Lung microvascular endothelial cell (primary cell): ENCODE results near the gene HMG20B. TPM values are rescaled to one million over a fixed set of nuclear protein-coding genes. Genes with fewer than 3 reads are reported as not detected.
"Not testable (repeated sequence)": the region's sequence is repeated elsewhere in the genome, so short reads cannot be mapped to it uniquely, and the experiment has no call there.

Source experiments
- DNase-seq, 2 donors: peaks; one replicate each; pipeline versions ENCODE4 v3.0.0 to v3.0.0-alpha.2; 2010; ENCODE audit warnings: low read depth in 2 of 2
- total RNA-seq: library from RNA; depleted of rRNA; stranded (reverse); fragments of >200 nt; gene quantifications from 2 replicates; pipeline ENCODE4 v1.2.1, GENCODE V29; 2014

The HMG20B gene
- total RNA-seq = 59.1 and 60.5 TPM in 2 replicates

DNA sequence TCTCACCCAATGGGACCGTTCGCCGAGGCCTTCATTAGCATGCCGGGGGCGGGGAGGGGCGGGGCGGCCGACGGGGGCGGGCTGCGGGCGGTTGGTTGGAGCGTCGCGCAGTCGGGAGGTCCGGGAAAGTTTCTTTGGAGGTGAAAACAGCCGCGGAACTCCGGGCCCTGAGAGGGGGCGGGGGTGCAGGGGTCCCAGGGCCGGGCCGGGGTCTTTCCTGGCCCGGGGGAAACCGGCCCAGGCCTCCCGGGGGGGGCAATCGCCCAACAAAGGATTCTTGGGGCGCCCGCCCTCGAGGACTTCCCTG lies at the start of gene HMG20B:
Gene HMG20B, plus strand, starts transcription at position 90 of the 307 bp plus-strand sequence. CDS start 366 bp downstream, outside the sequence.
- DNase-seq = no peak

DNA sequence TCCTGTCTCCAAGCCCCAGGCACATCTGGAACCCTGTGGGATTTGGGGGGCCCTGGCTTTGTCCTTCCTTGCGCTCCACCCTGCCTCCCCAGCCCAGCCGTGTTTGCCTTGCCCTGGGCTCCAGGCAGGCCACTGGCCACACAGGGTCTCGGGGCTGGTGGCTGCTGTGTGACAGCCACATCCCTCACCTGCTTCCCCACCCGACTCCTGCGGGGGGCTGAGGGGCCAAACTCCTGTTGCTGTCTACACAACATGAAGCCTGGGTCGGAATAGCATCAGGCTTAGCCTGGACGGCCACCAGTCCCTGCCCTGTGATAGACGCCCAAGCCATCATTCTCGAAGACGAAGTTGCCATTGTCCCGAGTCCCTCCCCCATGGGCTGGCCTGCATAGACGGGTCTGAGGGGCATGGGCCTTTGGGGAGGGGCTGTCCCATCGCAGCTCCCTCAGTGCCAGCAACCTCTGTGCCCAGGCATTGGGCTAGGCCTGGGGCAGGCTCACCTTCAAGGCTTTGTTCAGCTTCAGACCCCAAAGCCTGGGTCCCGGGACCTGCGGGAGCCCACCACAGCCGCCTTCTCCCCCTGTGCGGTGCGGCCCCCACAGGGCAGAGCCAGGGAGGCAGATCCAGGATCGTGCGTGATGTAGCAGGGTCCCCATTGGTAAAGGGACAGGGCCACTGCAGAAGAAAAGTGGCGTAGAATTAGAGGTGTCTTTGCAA lies 49.2 kb upstream of the HMG20B start:
- no peak for DNase-seq

DNA sequence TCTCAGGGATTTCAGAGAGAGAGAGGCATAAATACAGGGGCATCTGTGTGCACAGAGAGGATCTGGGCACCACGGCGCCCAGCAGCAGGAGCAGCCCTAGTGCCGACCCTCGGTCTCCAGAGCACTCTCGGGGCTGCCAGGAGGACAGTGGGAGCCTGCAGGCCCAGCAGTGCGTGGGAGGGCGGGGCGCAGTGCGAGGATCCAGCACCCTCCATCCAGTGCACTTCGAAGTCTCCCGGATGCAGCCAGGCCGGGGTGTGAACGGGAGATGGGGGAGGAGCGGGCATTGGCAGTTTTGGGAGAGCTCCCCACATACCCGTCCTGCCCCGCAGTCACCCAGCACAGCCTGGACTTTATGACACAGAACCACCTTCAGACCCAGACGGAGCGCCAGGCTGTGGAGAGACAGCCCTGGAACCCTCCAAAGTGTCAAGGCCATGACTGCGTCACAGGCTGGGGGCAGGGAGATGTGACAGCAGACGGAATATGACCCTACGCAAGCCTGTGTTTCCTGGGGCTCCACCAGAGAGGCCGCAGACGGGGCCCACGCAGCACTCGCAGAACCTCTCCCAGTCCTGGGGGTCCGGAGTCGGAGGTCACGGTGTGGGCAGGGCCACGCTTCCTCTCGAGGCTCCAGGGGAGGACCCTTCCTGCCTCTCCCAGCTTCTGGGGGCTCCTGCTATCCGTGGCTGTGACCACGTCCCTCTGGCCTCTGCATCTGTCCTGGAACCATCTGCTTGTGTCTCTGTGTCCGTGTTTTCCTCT lies 48.5 kb upstream of the HMG20B start:
- no peak for DNase-seq

DNA sequence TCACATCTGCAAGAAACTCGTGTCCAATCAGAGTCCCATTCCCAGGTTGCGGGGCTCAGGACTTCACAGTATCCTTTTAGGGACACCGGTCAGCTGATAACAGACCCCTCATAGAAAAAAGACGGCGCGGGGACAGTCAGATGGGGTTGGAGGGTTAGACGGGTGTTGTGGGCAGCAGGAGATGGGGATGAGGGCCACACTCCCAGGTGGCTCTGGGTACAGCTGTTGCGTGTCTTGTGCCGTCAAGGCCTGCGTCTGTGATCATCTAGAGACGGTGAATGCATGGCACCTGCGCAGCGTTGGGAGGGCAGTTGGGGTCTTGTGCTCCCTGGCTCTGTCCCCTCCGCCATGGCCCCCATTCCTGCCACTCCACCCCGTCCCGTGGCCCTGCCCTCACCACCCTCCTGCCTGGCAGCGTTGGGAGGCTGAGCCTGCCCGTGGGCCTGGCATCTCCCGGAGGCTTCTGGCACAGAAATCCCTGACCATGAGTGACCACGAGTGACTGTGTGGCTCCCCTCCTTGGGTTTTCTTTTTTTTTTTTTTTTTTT lies 47.8 kb upstream of the HMG20B start:
- no peak for DNase-seq

DNA sequence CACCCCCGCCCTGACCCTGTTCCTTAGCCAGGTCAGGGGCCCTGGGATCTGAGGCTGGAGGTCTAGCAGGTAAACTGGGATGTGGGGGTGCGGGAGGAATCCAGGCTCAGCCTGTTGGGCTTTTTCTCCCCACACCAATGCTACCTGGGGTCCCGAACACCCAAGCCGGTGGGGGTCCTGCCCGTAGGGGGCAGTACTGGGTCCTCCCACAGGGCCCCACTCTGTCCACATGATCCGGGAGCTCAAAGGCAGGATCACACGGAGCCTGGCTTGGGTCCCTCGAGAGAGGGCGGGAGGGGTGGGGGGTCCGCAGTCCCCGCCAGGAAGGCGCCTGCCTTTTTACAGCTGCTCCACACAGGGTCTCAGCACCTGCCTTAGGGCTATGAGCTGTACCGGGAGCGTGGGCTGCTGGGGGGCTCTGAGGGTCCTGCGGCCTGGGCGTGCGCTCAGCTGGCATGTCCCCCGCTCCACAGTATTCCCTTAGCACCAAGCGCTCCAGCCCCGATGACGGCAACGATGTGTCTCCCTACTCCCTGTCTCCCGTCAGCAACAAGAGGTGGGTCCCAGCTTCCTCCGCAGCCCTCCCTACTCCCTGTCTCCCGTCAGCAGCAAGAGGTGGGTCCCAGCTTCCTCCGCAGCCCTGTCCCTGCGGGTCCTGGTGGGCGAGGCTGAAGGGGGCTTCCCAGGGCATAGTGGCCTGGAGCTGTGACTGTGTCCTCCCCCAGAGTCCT lies 46.1 kb upstream of the HMG20B start:
- no peak for DNase-seq

DNA sequence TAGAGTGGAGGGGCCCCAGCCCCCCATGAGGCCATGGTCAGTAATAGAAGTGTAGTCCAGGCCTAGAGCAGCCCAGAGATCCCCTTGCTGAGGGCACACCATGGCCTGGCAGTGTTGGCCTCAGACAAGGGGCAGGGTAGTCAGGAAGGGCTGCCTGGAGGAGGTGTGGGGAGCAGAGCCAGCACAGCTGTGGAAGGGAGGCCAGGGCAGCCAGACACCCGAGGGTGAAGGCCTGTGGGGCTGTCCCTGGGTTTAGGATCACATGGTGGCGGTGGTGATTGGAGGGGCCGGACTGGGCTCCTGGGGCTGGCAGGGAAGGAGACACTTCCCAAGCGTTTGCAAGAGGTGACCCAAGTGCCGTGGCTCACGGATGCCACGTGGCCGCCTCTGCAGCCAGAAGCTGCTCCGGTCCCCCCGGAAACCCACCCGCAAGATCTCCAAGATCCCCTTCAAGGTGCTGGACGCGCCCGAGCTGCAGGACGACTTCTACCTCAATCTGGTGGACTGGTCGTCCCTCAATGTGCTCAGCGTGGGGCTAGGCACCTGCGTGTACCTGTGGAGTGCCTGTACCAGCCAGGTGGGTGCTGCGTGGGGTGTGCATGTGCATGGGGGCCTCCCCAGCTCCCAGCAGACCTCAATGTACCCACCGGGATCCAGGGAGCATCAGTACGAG lies 45.4 kb upstream of the HMG20B start:
- no peak for DNase-seq

DNA sequence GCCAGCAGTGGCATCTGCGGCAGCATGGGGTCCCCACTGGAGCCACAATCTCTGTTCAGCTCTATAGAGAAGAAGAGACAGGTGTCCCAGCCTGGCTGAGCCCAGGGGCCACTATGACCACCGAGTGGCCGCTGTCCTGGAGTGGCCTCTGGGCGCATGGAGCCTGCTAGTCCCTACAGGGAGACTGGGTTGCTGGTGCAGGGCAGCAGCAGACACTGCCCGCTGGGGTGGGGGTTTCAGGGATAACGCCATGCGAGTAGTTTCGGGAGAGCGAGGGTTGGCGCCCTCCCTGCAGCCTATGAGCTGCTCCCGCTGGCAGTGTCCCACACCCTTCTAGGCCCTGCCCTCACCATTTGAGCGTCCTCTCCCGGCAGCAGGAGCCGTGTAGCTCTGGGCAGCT lies 44.7 kb upstream of the HMG20B start:
- no peak for DNase-seq

DNA sequence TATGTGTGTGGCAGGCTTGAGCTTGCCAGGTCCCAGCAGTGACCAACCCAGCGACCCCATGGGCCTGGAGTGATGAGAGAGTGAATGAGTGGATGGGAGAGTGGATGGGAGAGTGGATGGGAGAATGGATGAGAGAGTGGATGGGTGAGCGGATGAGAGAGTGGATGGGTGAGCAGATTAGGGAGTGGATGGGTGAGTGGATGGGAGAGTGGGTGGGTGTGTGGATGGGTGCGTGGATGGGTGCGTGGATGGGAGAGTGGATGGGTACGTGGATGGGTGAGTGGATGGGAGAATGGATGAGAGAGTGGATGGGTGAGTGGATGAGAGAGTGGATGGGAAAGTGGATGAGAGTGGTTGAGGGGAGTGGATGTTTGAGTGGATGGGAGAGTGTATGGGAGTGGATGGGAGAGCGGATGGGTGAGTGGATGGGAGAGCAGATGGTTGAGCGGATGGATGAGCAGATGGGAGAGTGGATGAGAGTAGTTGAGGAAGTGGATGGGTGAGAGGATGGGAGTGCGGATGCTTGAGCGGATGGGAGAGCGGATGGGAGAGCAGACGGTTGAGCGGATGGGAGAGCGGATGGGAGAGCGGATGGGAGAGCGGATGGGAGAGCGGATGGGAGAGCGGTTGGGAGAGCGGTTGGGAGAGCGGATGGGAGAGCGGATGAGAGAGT lies 44.1 kb upstream of the HMG20B start:
- DNase-seq = no peak

DNA sequence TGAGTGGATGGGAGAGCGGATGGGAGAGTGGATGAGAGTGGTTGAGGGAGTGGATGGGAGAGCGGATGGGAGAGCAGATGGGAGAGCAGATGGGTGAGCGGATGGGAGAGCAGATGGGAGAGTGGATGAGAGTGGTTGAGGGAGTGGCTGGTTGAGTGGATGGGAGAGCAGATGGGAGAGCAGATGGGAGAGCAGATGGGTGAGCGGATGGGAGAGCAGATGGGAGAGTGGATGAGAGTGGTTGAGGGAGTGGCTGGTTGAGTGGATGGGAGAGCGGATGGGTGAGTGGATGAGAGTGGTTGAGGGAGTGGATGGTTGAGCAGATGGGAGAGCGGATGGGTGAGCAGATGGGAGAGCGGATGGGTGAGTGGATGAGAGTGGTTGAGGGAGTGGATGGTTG lies 43.4 kb upstream of the HMG20B start:
- DNase-seq = not testable (repeated sequence)

DNA sequence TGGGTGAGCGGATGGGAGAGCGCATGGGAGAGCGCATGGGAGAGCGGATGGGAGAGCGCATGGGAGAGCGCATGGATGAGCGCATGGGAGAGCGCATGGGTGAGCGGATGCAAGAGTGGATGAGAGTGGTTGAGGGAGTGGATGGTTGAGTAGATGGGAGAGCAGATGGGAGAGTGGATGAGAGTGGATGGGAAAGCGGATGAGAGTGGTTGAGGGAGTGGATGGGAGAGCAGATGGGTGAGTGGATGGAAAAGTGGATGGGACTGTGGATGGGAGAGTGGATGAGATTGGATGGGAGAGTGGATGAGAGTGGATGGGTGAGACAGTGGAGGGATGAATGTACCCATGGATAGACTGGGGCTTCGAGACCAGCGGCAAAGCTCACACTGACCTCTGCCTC lies 42.4 kb upstream of the HMG20B start:
- no peak for DNase-seq

DNA sequence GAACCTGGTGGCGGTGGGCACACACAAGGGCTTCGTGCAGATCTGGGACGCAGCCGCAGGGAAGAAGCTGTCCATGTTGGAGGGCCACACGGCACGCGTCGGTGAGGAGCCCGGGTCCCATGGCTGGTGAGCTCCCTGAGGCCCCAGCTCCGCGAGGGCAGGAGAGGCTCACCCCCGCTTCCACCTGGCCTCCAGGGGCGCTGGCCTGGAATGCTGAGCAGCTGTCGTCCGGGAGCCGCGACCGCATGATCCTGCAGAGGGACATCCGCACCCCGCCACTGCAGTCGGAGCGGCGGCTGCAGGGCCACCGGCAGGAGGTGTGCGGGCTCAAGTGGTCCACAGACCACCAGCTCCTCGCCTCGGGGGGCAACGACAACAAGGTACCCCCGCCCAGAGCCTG lies 41.0 kb upstream of the HMG20B start:
- no peak for DNase-seq

DNA sequence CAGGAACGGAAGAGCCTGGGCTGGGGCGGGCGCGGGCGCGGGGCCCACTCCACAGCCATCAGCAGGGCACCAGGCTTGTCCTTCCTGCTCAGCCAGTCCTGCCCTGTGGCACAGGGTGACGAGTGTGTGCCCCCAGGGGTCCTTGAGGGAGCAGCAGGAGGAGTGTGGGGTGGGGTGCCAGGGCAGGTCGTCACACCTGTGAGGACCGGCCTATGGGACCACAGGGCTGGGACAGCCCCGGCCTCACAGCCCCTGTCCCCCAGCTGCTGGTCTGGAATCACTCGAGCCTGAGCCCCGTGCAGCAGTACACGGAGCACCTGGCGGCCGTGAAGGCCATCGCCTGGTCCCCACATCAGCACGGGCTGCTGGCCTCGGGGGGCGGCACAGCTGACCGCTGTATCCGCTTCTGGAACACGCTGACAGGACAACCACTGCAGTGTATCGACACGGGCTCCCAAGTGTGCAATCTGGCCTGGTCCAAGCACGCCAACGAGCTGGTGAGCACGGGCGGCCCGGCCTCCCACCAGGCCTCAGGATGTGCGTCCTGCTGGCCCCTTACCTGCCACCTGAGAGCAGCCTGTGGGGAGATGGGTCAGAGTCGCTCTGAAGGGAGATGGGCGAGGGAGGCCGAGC lies 40.5 kb upstream of the HMG20B start:
- DNase-seq = no peak

DNA sequence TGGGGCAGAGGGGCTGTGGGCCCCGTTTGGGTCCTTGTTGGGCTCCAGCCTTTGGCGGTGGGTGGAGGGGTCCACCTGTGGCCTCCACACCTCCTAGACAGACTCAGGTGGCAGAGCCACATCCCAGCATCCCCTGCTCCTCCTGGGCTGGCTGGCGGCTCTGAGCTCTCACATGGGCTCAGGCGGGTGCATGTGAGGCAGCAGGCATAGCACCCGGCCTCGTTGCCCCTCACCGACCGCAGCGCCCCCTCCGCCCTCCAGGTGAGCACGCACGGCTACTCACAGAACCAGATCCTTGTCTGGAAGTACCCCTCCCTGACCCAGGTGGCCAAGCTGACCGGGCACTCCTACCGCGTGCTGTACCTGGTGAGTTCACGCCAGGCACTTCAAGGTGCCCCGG lies 39.7 kb upstream of the HMG20B start:
- no peak for DNase-seq

DNA sequence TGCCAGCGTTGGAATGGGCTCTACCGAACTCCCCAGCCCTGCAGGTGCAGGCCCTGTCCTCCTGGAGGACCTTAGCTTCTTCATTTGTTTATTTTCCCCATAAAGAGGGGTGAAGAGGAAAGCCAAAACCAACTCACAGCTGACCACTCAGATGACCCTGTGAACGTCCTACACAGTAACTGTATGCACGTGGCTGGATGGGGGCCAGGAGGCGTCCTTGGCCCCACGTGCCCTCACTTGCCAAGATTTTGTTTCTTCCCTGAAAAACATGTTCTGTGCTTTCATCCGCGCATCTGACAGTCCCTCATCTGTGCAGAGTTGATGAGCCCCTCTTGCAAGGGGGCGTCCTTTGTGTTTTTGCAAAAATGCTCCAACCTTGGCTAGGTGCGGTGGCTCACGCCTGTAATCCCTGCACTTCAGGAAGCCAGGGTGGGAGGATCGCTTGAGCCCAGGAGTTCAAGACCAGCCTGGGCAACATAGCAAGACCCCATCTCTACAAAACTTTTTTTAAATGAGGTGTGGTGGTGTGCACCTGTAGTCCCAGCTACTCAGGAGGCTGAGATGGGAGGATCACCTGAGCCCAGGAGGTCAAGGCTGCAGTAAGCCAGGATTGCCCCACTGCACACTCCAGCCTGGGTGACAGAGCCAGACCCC lies 39.1 kb upstream of the HMG20B start:
- no peak for DNase-seq

DNA sequence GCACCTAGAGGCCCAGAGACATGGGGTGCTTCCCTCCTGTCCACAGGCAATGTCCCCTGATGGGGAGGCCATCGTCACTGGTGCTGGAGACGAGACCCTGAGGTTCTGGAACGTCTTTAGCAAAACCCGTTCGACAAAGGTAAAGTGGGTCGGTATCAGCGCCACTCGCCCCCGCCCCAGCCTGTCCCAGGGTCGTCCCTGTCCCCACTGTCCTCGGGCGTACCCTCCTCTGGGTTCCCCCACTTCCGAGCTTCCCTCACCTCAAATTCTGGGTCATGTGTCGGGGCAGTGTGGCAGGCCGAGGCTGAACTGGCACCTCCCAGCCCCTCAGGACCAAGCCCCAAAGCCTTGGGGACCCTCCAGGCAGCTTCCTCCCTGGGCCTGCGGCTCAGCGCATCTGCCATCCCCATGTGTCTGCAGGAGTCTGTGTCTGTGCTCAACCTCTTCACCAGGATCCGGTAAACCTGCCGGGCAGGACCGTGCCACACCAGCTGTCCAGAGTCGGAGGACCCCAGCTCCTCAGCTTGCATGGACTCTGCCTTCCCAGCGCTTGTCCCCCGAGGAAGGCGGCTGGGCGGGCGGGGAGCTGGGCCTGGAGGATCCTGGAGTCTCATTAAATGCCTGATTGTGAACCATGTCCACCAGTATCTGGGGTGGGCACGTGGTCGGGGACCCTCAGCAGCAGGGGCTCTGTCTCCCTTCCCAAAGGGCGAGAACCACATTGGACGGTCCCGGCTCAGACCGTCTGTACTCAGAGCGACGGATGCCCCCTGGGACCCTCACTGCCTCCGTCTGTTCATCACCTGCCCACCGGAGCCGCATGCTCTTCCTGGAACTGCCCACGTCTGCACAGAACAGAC lies 38.1 kb upstream of the HMG20B start:
- DNase-seq = no peak

DNA sequence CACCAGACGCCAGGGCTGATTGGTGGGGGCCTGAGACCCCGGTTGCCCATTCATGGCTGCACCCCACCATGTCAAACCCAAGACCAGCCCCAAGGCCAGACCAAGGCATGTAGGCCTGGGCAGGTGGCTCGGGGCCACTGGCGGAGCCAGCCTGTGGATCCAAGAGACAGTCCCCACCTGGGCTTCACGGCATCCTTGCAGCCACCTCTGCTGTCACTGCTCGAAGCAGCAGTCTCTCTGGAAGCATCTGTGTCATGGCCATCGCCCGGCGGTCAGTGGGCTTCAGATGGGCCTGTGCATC lies 37.6 kb upstream of the HMG20B start:
- no peak for DNase-seq

DNA sequence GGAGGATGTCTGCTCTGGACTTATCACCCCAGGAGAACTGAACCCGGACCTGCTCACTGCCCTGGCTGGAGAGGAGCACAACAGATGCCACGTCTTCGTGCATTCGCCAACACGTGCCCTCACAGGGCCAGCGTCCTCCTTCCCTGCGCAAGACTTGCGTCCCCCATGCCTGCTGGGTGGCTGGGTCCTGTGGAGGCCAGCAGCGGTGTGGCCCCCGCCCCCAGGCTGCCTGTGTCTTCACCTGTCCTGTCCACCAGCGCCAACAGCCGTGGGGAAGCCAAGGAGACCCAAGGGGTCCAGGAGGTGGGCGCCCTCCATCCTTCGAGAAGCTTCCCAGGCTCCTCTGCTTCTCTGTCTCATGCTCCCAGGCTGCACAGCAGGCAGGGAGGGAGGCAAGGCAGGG lies 37.2 kb upstream of the HMG20B start:
- no peak for DNase-seq

DNA sequence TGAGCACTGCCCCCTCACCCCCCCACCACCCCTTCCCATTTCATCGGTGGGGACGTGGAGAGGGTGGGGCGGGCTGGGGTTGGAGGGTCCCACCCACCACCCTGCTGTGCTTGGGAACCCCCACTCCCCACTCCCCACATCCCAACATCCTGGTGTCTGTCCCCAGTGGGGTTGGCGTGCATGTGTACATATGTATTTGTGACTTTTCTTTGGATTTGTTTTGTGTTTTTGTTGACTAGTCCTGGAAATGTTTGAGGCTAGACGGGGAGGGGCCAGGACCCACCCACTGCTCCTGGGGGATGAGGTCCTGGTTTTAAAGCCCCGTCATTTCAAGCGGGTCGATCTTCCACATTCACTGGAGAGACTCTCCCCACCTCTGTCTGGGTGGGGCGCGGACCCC lies 36.8 kb upstream of the HMG20B start:
- no peak for DNase-seq

DNA sequence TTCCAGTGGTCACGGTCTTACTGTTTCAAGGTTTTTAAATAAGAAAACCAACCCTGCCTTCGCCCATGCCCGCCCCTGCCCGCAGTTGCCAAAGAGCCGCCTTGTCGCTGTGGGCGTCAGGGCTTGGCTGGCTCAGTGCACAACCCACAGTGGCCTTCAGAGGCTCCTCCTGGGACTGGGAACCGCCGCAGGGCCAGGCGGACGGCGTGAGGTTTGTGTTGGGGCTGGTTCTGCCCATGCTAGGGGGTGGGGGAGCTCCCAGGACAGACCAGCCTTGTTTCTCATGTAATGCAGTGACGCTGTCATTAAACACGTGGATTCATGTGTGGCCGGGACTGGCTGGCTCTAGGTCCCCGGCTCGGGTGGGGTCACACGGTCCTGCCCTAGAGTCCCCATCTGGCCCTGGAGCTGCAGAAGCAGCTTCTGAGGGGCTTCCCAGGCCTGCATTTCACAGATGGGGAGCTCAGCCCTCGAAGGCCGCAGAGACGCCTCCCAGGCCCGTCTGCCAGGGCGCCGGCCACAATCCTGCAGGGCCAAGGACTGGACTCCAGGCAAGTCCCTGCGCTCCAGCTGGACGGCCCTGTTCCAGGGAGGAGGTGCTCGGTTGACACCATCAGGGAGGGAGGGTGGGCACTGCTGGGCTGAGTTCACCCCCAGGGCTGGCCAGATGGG lies 36.2 kb upstream of the HMG20B start:
- DNase-seq = no peak
